ENCODE measurements around the gene COL9A3.

COL9A3 gene

DNA sequence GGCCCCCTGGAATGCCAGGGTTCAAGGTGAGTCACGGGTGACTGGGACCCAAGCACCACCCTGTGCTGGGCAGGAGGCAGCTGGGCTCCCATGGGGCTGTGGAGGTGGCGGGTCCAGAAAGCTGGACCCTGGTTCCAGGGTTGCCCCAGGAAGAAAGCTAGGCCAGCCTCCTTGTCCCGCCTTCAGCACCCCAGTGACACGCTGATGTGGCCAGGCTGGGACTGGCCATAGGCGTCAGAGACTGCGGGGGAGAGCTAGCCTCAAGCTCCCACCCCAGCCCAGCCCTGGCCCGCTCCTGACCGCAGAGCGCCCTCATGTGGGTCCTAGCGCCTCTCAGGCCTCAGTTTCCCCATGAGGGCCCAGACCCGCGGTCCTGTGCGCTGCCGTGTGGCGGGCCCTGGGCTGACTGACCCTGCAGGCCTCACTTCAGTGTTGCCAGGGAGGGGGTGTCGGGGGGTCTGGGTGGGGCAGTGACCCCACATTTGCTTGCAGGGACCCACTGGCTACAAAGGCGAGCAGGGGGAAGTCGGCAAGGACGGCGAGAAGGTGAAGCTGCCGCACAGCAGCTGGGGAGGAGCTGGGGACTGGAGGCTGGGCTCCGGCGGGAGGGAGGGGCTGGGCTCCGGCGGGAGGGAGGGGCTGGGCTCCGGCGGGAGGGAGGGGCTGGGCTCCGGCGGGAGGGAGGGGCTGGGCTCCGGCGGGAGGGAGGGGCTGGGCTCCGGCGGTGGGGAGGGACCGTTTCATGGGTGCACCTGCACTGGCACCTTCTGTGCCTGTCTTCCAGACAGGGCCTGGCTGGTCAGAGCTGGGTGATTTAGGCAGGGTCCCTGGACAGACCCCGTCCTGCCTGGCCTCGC is 7.9 kb downstream of the COL9A3 start:
- peak; percentile 30 to 67 (median 40) for DNase-seq

- no peak for DNase-seq
Observed at GRCh38 chr20:62825333-62825985, 8.6 kb downstream of the COL9A3 start.

GRCh38 chr20:62825986-62826645 is 9.3 kb downstream of the COL9A3 start:
- DNase-seq = no peak

- no peak for DNase-seq
Observed at GRCh38 chr20:62826646-62827310, 9.9 kb downstream of the COL9A3 start.

DNA sequence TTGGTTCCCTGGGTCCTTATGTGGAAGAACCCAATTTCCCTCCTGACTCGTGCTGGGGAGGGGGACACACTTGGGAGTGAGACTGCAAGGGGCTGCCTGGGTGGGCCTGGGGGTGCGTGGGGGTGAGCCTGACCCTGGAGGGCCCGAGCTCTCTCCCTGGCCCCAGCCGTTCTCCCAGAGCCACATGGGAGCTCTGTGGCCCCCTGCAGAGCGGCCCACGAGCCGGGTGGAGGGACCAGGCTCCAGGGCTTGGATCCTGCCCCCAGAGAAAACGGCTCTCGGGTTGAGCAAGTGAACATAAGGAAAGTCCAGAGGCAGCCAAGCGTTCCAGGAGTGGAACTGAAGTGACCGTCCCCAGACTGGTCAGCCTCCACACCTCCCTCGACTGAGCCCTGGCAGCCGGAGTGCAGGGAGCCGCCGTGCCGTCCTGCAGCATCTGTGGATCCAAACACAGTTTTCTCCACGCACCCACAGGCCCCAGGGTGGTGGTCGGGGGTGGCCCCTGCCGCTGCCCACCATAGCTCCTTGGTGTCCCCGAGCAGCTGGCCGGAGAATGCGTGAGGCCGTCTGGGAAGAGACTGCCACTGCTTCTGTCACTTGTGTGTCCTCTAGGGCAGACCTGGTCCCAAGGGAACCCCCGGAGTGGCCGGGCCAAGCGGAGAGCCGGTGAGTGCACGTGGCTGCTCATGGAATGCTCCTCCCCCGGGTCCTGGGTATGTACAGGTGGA is 10.6 kb downstream of the COL9A3 start:
- peak in 2 of 3 experiments; percentile 25 to 29 for DNase-seq

DNA sequence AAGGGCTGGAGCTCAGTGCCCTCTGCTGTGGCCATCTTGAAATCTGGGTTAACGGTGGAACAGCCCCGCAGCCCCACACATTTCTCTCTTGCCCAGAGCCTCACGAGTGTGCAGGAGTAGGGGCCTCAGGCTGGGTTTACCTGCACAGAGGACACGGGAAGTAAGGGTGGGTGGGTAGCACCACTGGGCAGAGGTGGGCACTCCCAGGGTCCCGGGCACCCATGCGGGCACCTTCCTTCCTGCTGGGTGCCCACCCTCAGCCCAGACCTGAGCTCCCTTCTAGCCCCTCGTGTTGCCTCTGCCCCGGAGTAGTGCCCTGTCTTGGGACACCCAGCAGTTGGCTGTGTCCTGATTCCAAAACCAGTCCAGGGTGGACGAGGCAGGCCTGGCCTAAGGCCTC is 11.2 kb downstream of the COL9A3 start:
- no peak for DNase-seq

DNA sequence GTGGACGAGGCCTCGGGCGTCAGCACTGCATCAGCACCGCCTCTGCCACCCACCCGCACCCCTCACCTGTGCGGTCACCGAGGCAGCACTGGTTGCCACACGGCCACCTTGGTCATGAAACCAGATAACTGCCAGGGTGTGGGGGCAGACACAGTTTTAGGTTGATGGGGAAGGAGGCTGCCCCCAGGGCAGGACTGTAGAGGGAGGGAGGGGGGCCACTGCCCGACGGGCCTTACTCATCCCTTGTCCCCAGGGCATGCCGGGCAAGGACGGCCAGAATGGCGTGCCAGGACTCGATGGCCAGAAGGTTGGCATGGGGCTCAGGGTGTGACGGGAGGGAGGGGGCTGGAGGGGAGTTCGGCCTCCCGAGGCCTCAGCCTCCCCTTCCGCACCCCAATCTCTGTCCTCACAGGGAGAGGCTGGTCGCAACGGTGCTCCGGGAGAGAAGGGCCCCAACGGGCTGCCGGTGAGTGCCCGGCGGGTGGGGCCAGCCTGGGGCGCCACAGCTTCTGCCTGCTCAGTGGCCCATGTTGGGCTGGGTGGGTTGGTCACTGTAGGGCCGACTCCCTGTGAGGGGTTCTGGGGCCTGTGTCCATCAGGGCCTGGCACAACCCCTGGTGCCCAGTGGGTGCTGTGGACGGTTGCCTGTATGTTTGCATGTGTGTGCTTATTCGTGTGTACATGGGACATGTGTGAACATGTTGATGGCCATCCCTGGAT is 11.8 kb downstream of the COL9A3 start:
- DNase-seq = no peak

DNA sequence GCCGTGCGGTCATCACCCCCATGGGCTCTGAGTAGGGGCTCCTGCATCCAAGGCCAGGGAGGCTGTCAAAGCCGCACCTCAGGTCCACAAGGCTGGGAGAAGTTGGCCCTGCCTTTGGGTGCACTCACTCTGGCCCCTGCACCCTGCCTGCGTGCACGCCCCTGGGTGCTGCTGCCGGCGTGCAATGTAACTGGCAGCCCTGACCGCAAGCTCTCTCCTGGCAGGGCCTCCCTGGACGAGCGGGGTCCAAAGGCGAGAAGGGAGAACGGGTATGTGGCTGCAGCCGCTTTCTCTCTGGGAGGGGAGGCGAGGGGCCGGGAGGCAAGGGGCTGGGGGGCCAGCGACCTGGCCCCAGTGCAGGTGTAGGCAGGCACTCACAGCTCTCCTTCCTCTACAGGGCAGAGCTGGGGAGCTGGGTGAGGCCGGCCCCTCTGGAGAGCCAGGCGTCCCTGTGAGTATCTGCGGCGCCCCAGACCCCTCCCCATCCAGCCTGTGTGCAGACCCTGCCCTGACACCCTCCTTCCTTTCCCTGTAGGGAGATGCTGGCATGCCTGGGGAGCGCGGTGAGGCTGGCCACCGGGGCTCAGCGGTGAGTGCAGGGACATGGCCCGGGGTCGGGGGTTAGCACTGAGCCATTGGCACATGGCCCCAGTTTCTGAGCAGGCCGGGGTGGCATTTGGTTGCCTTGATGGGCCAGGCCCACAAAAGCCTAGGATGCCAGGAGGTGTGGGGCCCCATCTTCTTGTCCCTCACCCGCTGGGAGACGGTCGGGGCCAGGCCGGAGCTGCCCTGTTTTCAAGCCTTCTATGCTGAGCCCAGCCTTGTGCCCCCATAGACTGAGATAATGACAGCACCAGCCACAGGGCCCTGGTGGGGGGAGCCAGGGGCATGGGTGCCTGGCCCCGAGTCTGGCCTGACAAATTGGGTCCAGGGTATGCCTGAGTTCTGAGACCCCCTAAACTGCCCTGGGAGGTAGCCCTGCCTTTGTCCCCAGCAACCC is 12.7 kb downstream of the COL9A3 start:
- DNase-seq = no peak

DNA sequence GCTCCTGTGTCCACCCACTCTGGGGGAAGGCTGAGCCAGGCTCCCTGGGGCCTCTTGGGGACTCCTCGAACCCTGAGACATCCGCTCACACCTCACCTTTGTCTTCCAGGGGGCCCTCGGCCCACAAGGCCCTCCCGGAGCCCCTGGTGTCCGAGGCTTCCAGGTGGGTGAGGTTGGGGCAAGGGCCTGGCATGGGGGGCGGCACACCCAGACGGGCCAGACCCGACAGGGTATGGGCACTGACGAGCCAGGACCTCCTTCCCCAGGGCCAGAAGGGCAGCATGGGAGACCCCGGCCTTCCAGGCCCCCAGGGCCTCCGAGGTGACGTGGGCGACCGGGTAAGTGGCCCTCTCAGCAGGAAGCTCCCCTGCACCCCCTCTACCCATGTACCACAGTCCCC is 13.4 kb downstream of the COL9A3 start:
- DNase-seq = no peak

DNA sequence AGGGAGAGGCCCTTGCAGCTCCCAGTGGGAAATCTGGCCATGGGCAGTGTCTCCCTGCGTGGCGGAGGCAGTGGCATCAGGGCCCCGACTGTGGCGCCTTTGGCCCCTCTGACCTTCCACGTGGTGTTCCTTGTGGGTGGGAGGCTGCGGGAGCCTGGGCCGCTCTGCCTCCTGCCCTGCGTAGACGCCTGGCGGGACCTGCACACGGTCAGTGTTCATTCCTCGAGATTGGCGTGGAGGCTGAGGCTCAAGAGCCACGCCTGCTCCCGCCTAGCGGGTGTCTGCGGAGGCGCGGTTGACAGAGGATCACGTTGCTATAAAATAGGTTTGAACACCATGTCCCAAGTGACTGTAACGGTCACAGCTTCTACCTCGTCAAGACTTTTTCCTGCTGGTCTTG is 14.0 kb downstream of the COL9A3 start:
- DNase-seq = no peak

DNA sequence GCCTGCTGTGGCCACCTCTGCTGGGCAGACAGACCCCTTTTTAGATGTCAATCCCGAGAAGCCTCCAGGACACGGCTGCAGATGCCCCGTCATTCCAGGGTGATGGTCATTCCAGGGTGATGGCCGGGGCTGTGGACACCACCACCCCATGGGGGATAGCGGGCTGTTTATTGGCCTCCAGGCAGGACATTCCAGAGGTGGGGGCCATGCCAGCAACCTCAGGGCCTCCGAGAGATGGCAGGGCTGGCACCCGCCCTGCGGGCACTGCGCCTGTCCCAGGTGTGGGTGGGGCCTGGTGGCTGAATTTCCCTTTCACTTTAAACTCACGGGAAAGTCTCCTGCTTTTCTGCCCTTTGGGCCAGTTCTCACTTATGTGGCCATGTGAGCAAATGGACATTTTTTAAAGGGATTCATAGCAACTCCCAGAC is 14.5 kb downstream of the COL9A3 start:
- no peak for DNase-seq

DNA sequence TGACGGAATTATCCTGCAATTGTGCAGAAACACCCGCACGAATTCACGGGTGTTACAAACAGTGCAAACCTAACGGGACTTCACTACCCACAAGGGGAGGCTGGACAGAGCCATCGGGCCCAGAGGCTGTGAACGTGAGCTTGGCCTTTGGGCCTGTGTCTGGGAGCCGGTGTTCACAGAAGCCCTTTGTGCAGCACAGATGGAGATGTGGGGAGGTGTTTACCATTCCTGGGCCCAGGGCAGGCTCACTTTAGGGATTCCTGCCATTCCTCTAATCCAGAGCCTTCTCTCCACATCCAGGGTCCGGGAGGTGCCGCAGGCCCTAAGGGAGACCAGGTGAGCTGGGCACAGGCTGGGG is 15.0 kb downstream of the COL9A3 start:
- DNase-seq = no peak

DNA sequence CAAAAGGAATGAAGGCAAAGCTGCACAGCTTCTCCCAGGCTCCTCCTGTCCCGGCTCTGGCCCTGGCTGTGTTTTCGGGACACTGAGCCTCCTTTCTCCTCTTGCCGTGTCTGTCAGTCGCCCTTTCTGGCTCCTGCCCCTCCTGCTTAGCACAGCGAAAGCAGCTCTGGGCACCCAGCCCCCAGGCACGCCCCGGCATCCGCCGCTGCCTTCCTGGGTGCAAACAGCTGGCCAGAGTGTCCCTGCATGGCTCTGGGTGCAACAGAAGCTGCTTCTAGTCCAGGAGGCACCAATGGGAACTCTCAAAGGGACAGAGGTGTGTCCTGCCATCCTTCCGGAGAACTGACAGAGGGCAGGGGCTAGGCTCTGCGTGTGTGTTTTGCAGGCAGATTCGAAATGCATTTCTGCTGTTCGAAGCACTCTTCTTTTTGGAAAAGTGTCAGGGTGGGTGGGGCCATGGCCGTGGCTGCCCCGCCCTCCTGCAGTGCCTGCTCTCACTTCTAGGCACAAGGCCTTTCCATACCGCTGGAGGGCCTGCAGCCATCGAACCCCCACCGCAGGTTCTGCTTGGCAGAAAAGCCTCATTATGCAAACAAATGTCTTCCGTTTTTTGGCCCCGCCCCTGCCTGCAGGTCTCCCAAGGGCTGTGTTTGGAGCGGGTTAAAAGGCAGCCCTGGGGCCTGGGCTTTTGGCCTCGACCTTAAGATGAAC is 15.5 kb downstream of the COL9A3 start:
- DNase-seq = peak in 2 of 3 experiments; percentile 33 to 48

DNA sequence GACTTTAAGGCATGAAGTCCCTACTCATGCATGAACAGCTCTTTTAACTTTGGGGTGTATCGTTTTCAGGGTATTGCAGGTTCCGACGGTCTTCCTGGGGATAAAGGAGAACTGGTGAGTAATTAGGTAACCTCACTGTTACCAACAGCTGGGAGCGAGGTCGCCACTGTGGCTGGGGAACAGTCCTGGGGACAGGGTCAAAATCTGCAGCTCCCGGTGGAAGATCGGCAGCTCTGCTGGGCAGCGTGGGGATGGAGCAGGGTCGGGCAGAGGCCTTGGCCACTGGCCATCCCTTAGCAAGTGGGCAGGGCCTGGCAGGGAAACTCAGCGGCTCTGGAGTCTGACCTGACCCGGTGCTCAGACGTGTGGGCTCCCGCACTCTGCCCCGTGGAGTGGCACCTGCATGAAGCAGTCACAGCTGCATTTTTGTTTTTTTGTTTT is 16.1 kb downstream of the COL9A3 start:
- no peak for DNase-seq

DNA sequence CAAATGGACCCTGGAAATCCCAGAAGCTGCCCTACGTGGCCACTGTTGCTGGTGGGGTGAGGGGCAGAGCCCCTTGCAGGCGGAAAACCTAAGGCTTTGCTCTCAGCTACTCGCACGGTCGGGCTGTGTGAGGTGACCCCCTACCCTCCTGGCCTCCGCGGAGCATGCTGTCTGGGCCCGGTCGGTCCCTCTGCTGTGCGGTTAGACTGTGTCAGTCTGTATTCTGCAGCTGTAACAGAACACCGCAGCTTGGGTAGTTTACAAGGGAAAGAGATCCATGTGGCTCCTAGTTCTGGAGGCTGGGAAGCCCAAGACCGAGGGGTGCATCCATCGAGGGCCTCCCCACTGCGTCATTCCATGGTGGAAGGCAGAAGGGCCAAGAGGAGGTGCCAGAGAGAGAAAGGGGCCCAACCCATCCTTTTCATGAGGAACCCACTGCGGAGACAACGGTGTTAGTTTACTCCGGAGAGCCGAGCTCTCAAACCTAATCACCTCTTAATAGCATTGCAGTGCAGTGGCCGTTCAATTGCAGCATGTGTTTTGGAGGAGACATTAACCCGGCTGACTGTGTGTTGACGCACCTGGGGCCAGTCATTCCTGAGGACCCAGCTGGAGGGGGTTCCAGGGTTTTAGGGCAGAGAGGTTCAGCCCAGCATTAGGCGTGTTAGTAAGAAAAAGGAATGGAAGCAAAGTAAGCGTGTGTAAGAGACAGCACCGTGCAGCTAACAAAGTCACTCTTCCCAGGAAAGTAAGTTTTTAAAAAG is 18.3 kb downstream of the COL9A3 start:
- DNase-seq = peak in 1 of 3 experiments; percentile 44

- DNase-seq = no peak
Observed at GRCh38 chr20:62835931-62836861, 19.3 kb downstream of the COL9A3 start.

DNA sequence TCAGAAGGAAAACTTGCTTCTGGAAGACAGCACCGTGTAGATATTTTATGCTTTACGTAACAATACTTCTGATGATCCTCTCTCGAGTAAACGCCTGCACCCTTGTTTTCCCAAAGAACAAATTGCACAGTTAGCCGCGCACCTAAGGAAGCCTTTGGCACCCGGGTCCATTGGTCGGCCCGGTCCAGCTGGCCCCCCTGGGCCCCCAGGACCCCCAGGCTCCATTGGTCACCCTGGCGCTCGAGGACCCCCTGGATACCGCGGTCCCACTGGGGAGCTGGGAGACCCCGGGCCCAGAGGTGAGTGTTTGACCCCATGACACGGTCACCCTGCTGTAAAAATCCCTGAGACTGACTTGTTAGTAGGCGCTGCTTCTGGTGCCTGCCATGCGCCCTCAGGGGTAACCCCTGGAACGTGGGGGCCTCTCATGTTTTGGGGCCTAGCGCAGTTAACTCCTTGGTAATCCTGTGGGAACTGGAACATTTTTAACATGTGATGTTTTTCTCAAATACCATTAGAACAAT is 20.2 kb downstream of the COL9A3 start:
- no peak for DNase-seq

GRCh38 chr20:62837790-62838127 is 20.9 kb downstream of the COL9A3 start:
- DNase-seq = no peak
